HepG2 (cell line): ENCODE measurements around the gene RBM6. TPM values are rescaled to one million over a fixed set of nuclear protein-coding genes. Genes with fewer than 3 reads are reported as not detected.
A peak's percentile ranks its signal among the peaks of the same experiment; 100 is the strongest.

Experiments
- ATAC-seq: fragments of 200-7000 bp; cut with Tn5 transposase; 3 replicates; pipeline ENCODE4 v1.9.1; 2020; ENCODE audit warnings: mild to moderate bottlenecking, moderate library complexity
- BruUV-seq: library from RNA; stranded (reverse); fragments of 400-500 nt; replicated peaks from 2 replicates; lab custom pipeline; 2021; lab: Mats Ljungman, UMichigan
- CTCF ChIA-PET: fragments of 300-600 bp; formaldehyde crosslinking; extraction: SDS; loops from one replicate; lab custom pipeline; 2021; ENCODE audit warnings: low total read pairs, inconsistent platforms, low intra/inter-chr PET ratio; lab: Yijun Ruan, JAX
- POLR2A ChIA-PET: fragments of 350-600 bp; sonication (Branson Sonifier 250); formaldehyde crosslinking; loops from one replicate; lab custom pipeline; 2020; ENCODE audit warnings: antibody characterized with exemption, inconsistent platforms; lab: Yijun Ruan, JAX
- DNase-seq: peaks from one replicate; pipeline ENCODE4 v3.0.0-alpha.2; 2015; ENCODE audit warnings: low spot score
- FAIRE-seq: peaks from 3 replicates; lab custom pipeline; 2011; peaks lifted over from hg19 to GRCh38; lab: Jason Lieb, UNC
- H2AFZ ChIP-seq: one replicate; pipeline ENCODE4 v1.6.1; 2011; ENCODE audit warnings: low read length, inconsistent platforms
- H3K27ac ChIP-seq: fragments of 300-600 bp; 3 replicates; pipeline ENCODE4 v1.8.0; 2011; ENCODE audit warnings: mixed run types, mild to moderate bottlenecking, mixed read lengths, low read length, inconsistent platforms; ENCODE audit not compliant: insufficient read depth; ENCODE audit errors: extremely low read length
- H3K27me3 ChIP-seq, 2 experiments: fragments of 200-600 bp in 1 of 2; 2 replicates in 1 of 2; 3 replicates in 1 of 2; pipeline versions ENCODE4 v1.6.0 to v1.8.0; 2011; ENCODE audit warnings: low read length in 2 of 2, mild to moderate bottlenecking in 2 of 2, moderate library complexity in 2 of 2, inconsistent platforms in 1 of 2; ENCODE audit not compliant: insufficient read depth in 2 of 2, control insufficient read depth in 1 of 2
- H3K36me3 ChIP-seq, 2 experiments: fragments of 200-600 bp in 1 of 2; replicated peaks in 1 of 2; 2 replicates in 1 of 2; 3 replicates in 1 of 2; pipeline versions ENCODE4 v1.5.1 to v1.8.0; 2011; ENCODE audit warnings: low read length in 2 of 2, inconsistent platforms in 1 of 2; ENCODE audit not compliant: insufficient read depth in 2 of 2, control insufficient read depth in 1 of 2
- H3K4me1 ChIP-seq: 2 replicates; pipeline ENCODE4 v1.5.1; 2012; ENCODE audit warnings: low read length, inconsistent platforms; ENCODE audit not compliant: insufficient read depth
- H3K4me2 ChIP-seq: 2 replicates; pipeline ENCODE4 v1.6.0; 2011; ENCODE audit warnings: low read depth, low read length, inconsistent platforms
- H3K4me3 ChIP-seq, 3 experiments: fragments of 200-600 bp in 1 of 3; sonication (generic), shearing (Covaris generic) in 1 of 3; replicated peaks in 1 of 3; 2 replicates each; pipeline ENCODE4 v1.5.1; 2011 to 2016; ENCODE audit warnings: low read length in 3 of 3, inconsistent platforms in 2 of 3, low read depth in 2 of 3, mild to moderate bottlenecking in 2 of 3, control low read depth in 1 of 3, mixed read lengths in 1 of 3; ENCODE audit not compliant: insufficient read depth in 1 of 3
- H3K79me2 ChIP-seq: one replicate; pipeline ENCODE4 v1.6.1; 2011; ENCODE audit warnings: low read length, inconsistent platforms; ENCODE audit not compliant: insufficient read depth
- H3K9ac ChIP-seq: 2 replicates; pipeline ENCODE4 v1.6.0; 2011; ENCODE audit warnings: mild to moderate bottlenecking, low read depth, low read length, inconsistent platforms; ENCODE audit not compliant: insufficient read depth
- H3K9me3 ChIP-seq: 2 replicates; pipeline ENCODE4 v1.5.1; 2012; ENCODE audit warnings: mild to moderate bottlenecking, low read length
- H4K20me1 ChIP-seq: 2 replicates; pipeline ENCODE4 v1.6.0; 2011; ENCODE audit warnings: inconsistent platforms, mild to moderate bottlenecking, low read length, moderate library complexity; ENCODE audit not compliant: insufficient read depth
- FOXM1 ChIP-seq: sonication (generic); formaldehyde crosslinking; IDR thresholded peaks from 2 replicates; pipeline ENCODE4 v1.5.0; 2020; ENCODE audit warnings: missing genetic modification reagents
- GABPA ChIP-seq, 2 experiments: IDR thresholded peaks; 2 replicates each; pipeline ENCODE4 v1.6.1; 2011 to 2016; ENCODE audit warnings: low read depth in 2 of 2, low read length in 1 of 2, missing biosample characterization in 1 of 2, missing genetic modification characterization in 1 of 2
- GRHL1 ChIP-seq: sonication (generic); formaldehyde crosslinking; conservative IDR thresholded peaks from 2 replicates; pipeline ENCODE4 v1.8.0; 2022; ENCODE audit warnings: missing genetic modification reagents
- HHEX ChIP-seq: IDR thresholded peaks from 2 replicates; pipeline ENCODE4 v1.6.1; 2016; ENCODE audit warnings: control low read depth
- MAFF ChIP-seq: IDR thresholded peaks from 2 replicates; pipeline ENCODE4 v1.6.1; 2011; ENCODE audit warnings: low read depth, low read length, improper control_type of control experiment
- MAFK ChIP-seq, 2 experiments: IDR thresholded peaks in 1 of 2; conservative IDR thresholded peaks in 1 of 2; 2 replicates each; pipeline ENCODE4 v1.6.1; 2011; ENCODE audit warnings: improper control_type of control experiment in 2 of 2, low read length in 2 of 2
- PTBP1 ChIP-seq: fragments of 200-400 bp; formaldehyde crosslinking; IDR thresholded peaks from 2 replicates; pipeline ENCODE4 v1.6.1; 2018; ENCODE audit warnings: low read length, low read depth; ENCODE audit not compliant: poor library complexity, severe bottlenecking
- RFX1 ChIP-seq: fragments of 450-650 bp; IDR thresholded peaks from 2 replicates; pipeline ENCODE4 v1.6.1; 2017
- TIGD3 ChIP-seq: sonication (generic); formaldehyde crosslinking; IDR thresholded peaks from 2 replicates; pipeline ENCODE4 v1.5.1; 2020; ENCODE audit warnings: mild to moderate bottlenecking, missing genetic modification reagents, borderline replicate concordance
- ZBTB8A ChIP-seq: sonication (generic); formaldehyde crosslinking; IDR thresholded peaks from 2 replicates; pipeline ENCODE4 v1.4.0; 2020; ENCODE audit warnings: mild to moderate bottlenecking, low read depth, missing genetic modification reagents, borderline replicate concordance
- ZNF17 ChIP-seq: sonication (generic); formaldehyde crosslinking; IDR thresholded peaks from 2 replicates; pipeline ENCODE4 v1.5.0; 2020; ENCODE audit warnings: mild to moderate bottlenecking, missing genetic modification reagents
- in situ Hi-C: cut with HindIII; loops from 2 replicates; pipeline ENCODE4 v1.10.0; 2017; ENCODE audit warnings: low pct_unique_long_range_greater_than_20kb; ENCODE audit not compliant: extremely low pct_ligation_motif_present
- intact Hi-C: fragments of 100-400 bp; cut with micrococcal nuclease; formaldehyde crosslinking; loops from one replicate; pipeline ENCODE4 v1.10.0; 2022; ENCODE audit not compliant: unreplicated experiment
- polyA plus RNA-seq, 8 experiments: library from polyadenylated mRNA; depleted of rRNA in 3 of 8; stranded (reverse) in 7 of 8; unstranded in 1 of 8; fragments of >200 nt; fragmentation: Illumina TruSeq in 4 of 8; extraction: Trizol in 4 of 8; gene quantifications; 2 replicates each; pipeline versions ENCODE4 v1.2.1 to v1.2.3, GENCODE V29; 2011 to 2016; ENCODE audit warnings: low read depth in 4 of 8, missing spikeins in 1 of 8, mixed read lengths in 1 of 8; ENCODE audit not compliant: insufficient read depth in 1 of 8
- total RNA-seq, 5 experiments: library from RNA; depleted of rRNA; stranded (reverse); fragments of >200 nt; fragmentation: Illumina TruSeq; extraction: Trizol; gene quantifications; 2 replicates each; pipeline ENCODE4 v1.2.3, GENCODE V29; 2016; ENCODE audit warnings: low read depth in 1 of 5

RBM6 gene
- total and polyA plus RNA-seq, 2 of the 13 experiments (the other 11 are each of a cell fraction or from before 2014, with no cell fraction given) = 72.7 to 86.1 TPM

- in situ Hi-C loops (no loop called here), intact Hi-C loops (no loop called here)
- Histone ChIP-seq H4K20me1 (peaks cover 6% of the 10 kb centered on the region), H3K4me1 (peaks cover 46% of the 10 kb centered on the region), H2AFZ (no peak overlapping the region), H3K27ac (no peak overlapping the region), H3K9ac (peak overlapping the region; percentile 100; the same call in 1 of the 2 replicates), H3K4me3 (peak overlapping the region in 1 of 3 experiments; percentile 100; a peak in 2 of 6 replicates), H3K27me3 (no peaks in the 10 kb centered on the region; a peak in 1 of 5 replicates), H3K79me2 (peaks cover 42% of the 10 kb centered on the region), H3K9me3 (no peaks in the 10 kb centered on the region), H3K4me2 (peak overlapping the region; percentile 71), H3K36me3 (peaks cover 17 to 50% of the 10 kb centered on the region in 2 experiments)
- no TSS peak for BruUV-seq
- ChIA-PET POLR2A (no interaction called here), CTCF (no interaction called here)
- DNase-seq (no peak), ATAC-seq (no peak), FAIRE-seq (no peak)
- peak; percentile 99 for TF ChIP-seq MAFF
- no peak for TF ChIP-seq FOXM1 (CRISPR knock-in tag)
- TF ChIP-seq MAFK (conservative IDR thresholded peaks at IDR 0.05 in 1 of 2, IDR thresholded peaks at IDR 0.05 in 1 of 2; ENCODE audit: low read length in 2 of 2) = peak; percentile 98 to 99
- TF ChIP-seq ZBTB8A (CRISPR knock-in tag) = no peak
- no peak for TF ChIP-seq GRHL1
- TF ChIP-seq ZNF17 = no peak
- no peak for TF ChIP-seq HHEX (CRISPR knock-in tag)
- TF ChIP-seq RFX1 = no peak
- no peak for TF ChIP-seq GABPA (IDR thresholded peaks at IDR 0.05; ENCODE audit: low read depth, low read length)
- no peak for TF ChIP-seq GABPA (CRISPR knock-in tag; IDR thresholded peaks at IDR 0.05; ENCODE audit: low read depth)
- no peak for TF ChIP-seq TIGD3 (CRISPR knock-in tag)
- no peak for TF ChIP-seq PTBP1
These were observed 151.0 kb downstream of the RBM6 start for GRCh38 chr3:50090984-50091383.
